H9 (cell line): ENCODE measurements around the gene NPIPB9. TPM values are rescaled to one million over a fixed set of nuclear protein-coding genes. Genes with fewer than 3 reads are reported as not detected.
"Not testable (repeated sequence)": the region's sequence is repeated elsewhere in the genome, so short reads cannot be mapped to it uniquely, and the experiment has no call there.

ENCODE experiments used
- DNase-seq: peaks from one replicate; pipeline ENCODE4 v3.0.0-alpha.2; 2017
- H2AFZ ChIP-seq: one replicate; pipeline ENCODE4 v1.6.1; 2013; ENCODE audit warnings: mild to moderate bottlenecking, low read length, control low read depth, moderate library complexity
- H2AK5ac ChIP-seq: 2 replicates; pipeline ENCODE4 v1.6.1; 2013; ENCODE audit warnings: low read length, control low read depth, mixed read lengths; ENCODE audit not compliant: insufficient read length
- H2BK120ac ChIP-seq: one replicate; pipeline ENCODE4 v1.6.1; 2013; ENCODE audit warnings: low read depth, mild to moderate bottlenecking, low read length, control low read depth, inconsistent platforms; ENCODE audit not compliant: poor library complexity, severe bottlenecking
- H2BK12ac ChIP-seq: 2 replicates; pipeline ENCODE4 v1.6.1; 2013; ENCODE audit warnings: low read length, control low read depth, mixed read lengths, low read depth; ENCODE audit not compliant: insufficient read length
- H2BK15ac ChIP-seq: 2 replicates; pipeline ENCODE4 v1.6.1; 2013; ENCODE audit warnings: low read depth, low read length, control low read depth
- H2BK20ac ChIP-seq: one replicate; pipeline ENCODE4 v1.6.1; 2013; ENCODE audit warnings: low read depth, mild to moderate bottlenecking, low read length, control low read depth, inconsistent platforms; ENCODE audit not compliant: poor library complexity, severe bottlenecking
- H2BK5ac ChIP-seq: 2 replicates; pipeline ENCODE4 v1.6.1; 2013; ENCODE audit warnings: low read length, control low read depth, mixed read lengths; ENCODE audit not compliant: insufficient read length
- H3K14ac ChIP-seq: 2 replicates; pipeline ENCODE4 v1.6.1; 2013; ENCODE audit warnings: low read length, control low read depth; ENCODE audit not compliant: insufficient read depth
- H3K18ac ChIP-seq: 2 replicates; pipeline ENCODE4 v1.6.1; 2013; ENCODE audit warnings: low read depth, mild to moderate bottlenecking, mixed read lengths, low read length, control low read depth; ENCODE audit not compliant: insufficient read length
- H3K23ac ChIP-seq: 2 replicates; pipeline ENCODE4 v1.6.1; 2013; ENCODE audit warnings: low read length, control low read depth, mixed read lengths, low read depth; ENCODE audit not compliant: insufficient read length
- H3K23me2 ChIP-seq: 2 replicates; pipeline ENCODE4 v1.6.1; 2013; ENCODE audit warnings: low read depth, mild to moderate bottlenecking, mixed read lengths, low read length, control low read depth; ENCODE audit not compliant: insufficient read length, poor library complexity, severe bottlenecking
- H3K27ac ChIP-seq: 2 replicates; pipeline ENCODE4 v1.5.1; 2013; ENCODE audit warnings: low read length, control low read depth, mixed read lengths, low read depth; ENCODE audit not compliant: insufficient read length
- H3K27me3 ChIP-seq: 2 replicates; pipeline ENCODE4 v1.6.1; 2013; ENCODE audit warnings: low read length, control low read depth, inconsistent platforms; ENCODE audit not compliant: insufficient read depth
- H3K4ac ChIP-seq: 2 replicates; pipeline ENCODE4 v1.6.1; 2013; ENCODE audit warnings: low read depth, mild to moderate bottlenecking, control low read depth, inconsistent platforms, low read length, moderate library complexity
- H3K4me1 ChIP-seq: 2 replicates; pipeline ENCODE4 v1.6.1; 2013; ENCODE audit warnings: low read length, control low read depth, inconsistent platforms; ENCODE audit not compliant: insufficient read depth
- H3K4me2 ChIP-seq: 2 replicates; pipeline ENCODE4 v1.6.1; 2013; ENCODE audit warnings: low read length, control low read depth, mixed read lengths; ENCODE audit not compliant: insufficient read length, insufficient read depth
- H3K56ac ChIP-seq: 2 replicates; pipeline ENCODE4 v1.6.1; 2013; ENCODE audit warnings: low read depth, mild to moderate bottlenecking, mixed read lengths, low read length, control low read depth; ENCODE audit not compliant: insufficient read length
- H3K79me1 ChIP-seq: 2 replicates; pipeline ENCODE4 v1.6.1; 2013; ENCODE audit warnings: low read depth, mild to moderate bottlenecking, moderate library complexity, low read length, control low read depth, inconsistent platforms; ENCODE audit not compliant: insufficient read depth, poor library complexity, severe bottlenecking
- H3K79me2 ChIP-seq: 2 replicates; pipeline ENCODE4 v1.6.1; 2013; ENCODE audit warnings: low read length, control low read depth, inconsistent platforms; ENCODE audit not compliant: insufficient read depth
- H3K9ac ChIP-seq: 2 replicates; pipeline ENCODE4 v1.6.1; 2013; ENCODE audit warnings: low read length, control low read depth, mixed read lengths; ENCODE audit not compliant: insufficient read length; ENCODE audit errors: extremely low read depth
- H3K9me3 ChIP-seq: one replicate; pipeline ENCODE4 v1.6.1; 2013; ENCODE audit warnings: low read depth, low read length, inconsistent platforms; ENCODE audit not compliant: control insufficient read depth
- H3T11ph ChIP-seq: one replicate; pipeline ENCODE4 v1.6.1; 2013; ENCODE audit warnings: mild to moderate bottlenecking, low read length, control low read depth, inconsistent platforms
- H4K20me1 ChIP-seq: one replicate; pipeline ENCODE4 v1.6.1; 2013; ENCODE audit not compliant: control insufficient read depth, insufficient read length, insufficient read depth
- H4K5ac ChIP-seq: 2 replicates; pipeline ENCODE4 v1.6.1; 2013; ENCODE audit warnings: low read depth, mild to moderate bottlenecking, mixed read lengths, low read length, control low read depth; ENCODE audit not compliant: insufficient read length
- H4K8ac ChIP-seq: replicated peaks from 2 replicates; pipeline ENCODE4 v1.6.1; 2013; ENCODE audit warnings: low read length, control low read depth, mixed read lengths, low read depth; ENCODE audit not compliant: insufficient read length
- H4K91ac ChIP-seq: 2 replicates; pipeline ENCODE4 v1.6.1; 2013; ENCODE audit warnings: low read depth, mild to moderate bottlenecking, moderate library complexity, mixed read lengths, low read length, control low read depth; ENCODE audit not compliant: insufficient read length
- H3K27ac Mint-ChIP-seq, 3 experiments: 2 replicates in 2 of 3; 3 replicates in 1 of 3; pipeline ENCODE4 v1.8.0; 2020 to 2021; ENCODE audit warnings: mixed read lengths in 3 of 3, mild to moderate bottlenecking in 1 of 3, moderate library complexity in 1 of 3
- H3K27me3 Mint-ChIP-seq: 2 replicates; pipeline ENCODE4 v1.8.0; 2021; ENCODE audit warnings: low read depth, mild to moderate bottlenecking, moderate library complexity, mixed read lengths
- H3K36me3 Mint-ChIP-seq, 3 experiments: 2 replicates in 2 of 3; 3 replicates in 1 of 3; pipeline ENCODE4 v1.8.0; 2020 to 2021; ENCODE audit warnings: low read depth in 3 of 3, mixed read lengths in 3 of 3; ENCODE audit not compliant: insufficient read depth in 1 of 3
- H3K4me1 Mint-ChIP-seq, 2 experiments: 2 replicates each; pipeline ENCODE4 v1.8.0; 2020; ENCODE audit warnings: mixed read lengths in 2 of 2
- H3K4me3 Mint-ChIP-seq, 2 experiments: 2 replicates in 1 of 2; 3 replicates in 1 of 2; pipeline ENCODE4 v1.8.0; 2020 to 2021; ENCODE audit warnings: mild to moderate bottlenecking in 2 of 2, mixed read lengths in 2 of 2, moderate library complexity in 1 of 2
- H3K9me3 Mint-ChIP-seq, 2 experiments: 2 replicates in 1 of 2; 3 replicates in 1 of 2; pipeline ENCODE4 v1.8.0; 2020; ENCODE audit warnings: mild to moderate bottlenecking in 2 of 2, mixed read lengths in 2 of 2, moderate library complexity in 1 of 2
- WGBS: extraction: QIAGEN DNeasy Blood & Tissue Kit; methylation state at CpG from one replicate; pipeline ENCODE4 v1.1.7; 2013; ENCODE audit warnings: missing lambda C conversion rate, low lambda C conversion rate, mixed read lengths; ENCODE audit not compliant: insufficient read length; ENCODE audit errors: extremely low coverage; 5-methylcytosine and 5-hydroxymethylcytosine counted together
- total RNA-seq: library from RNA; stranded (reverse); gene quantifications from 2 replicates; pipeline ENCODE4 v1.2.1, GENCODE V29; 2021

The NPIPB9 gene
- total RNA-seq, 1 experiment from 2014 or later, result 1.8 TPM

DNA sequence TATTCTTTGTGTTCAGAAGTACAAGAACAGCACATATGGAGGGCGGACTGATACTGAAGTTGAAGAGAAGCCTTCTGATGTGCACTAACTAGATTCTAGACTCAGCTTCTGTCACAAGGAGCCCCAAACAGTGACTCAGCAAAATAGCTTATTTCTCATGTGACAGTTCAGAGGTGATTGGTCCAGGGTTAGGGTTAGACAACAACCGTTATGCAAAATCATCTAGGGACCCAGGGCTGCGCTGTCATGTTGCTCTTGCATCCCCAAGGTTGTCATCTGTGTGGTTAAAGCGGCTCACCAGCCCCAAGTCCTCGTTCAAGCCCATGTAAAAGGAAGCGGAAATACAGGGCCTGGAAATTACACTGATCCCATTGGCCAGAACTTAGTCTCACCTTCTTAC, 30.1 kb downstream of the NPIPB9 start:
- not testable (repeated sequence) for H2BK15ac ChIP-seq, H3K27me3 Mint-ChIP-seq
- WGBS, result no CpG with 5 or more reads among the region's 6 CpGs

DNA sequence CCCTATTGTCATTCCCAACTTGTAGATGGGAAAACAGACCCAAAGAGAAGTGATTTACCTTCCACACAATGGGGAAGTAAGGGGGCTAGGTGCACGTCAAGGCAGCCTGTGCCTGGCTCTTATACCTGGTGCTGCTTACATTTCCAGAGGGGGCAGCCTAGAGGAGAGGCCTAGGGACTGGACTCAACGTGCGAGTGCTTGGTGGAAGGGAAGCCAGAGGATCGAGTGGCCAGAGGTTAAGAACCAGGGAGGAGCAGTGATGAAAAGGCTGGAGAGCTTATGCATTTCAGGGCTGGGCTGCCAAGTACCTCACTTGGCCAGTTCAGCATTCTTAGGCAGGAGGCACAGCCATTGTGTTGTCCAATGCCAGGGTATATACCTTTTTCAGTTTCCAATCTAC, 30.8 kb downstream of the NPIPB9 start:
- H2BK12ac ChIP-seq, H3K4me3 Mint-ChIP-seq, H3K27me3 ChIP-seq, H3K4me2 ChIP-seq, H3K23ac ChIP-seq, H3K79me2 ChIP-seq, H3K79me1 ChIP-seq, H4K5ac ChIP-seq, H3K27me3 Mint-ChIP-seq, H3K9me3 Mint-ChIP-seq, H3K14ac ChIP-seq, H4K91ac ChIP-seq, H3K27ac ChIP-seq, H2BK20ac ChIP-seq, H3K9ac ChIP-seq, H3K27ac Mint-ChIP-seq, H4K20me1 ChIP-seq, H2AK5ac ChIP-seq, H3K23me2 ChIP-seq, H3K18ac ChIP-seq, H3K36me3 Mint-ChIP-seq, H3K4me1 Mint-ChIP-seq, H3K4ac ChIP-seq, H3K4me1 ChIP-seq, H2BK5ac ChIP-seq, H2BK120ac ChIP-seq, H4K8ac ChIP-seq, H2BK15ac ChIP-seq, H3K56ac ChIP-seq, H2AFZ ChIP-seq, H3T11ph ChIP-seq, DNase-seq, H3K9me3 ChIP-seq: not testable (repeated sequence)
- no CpG with 5 or more reads among the region's 4 CpGs for WGBS

More for the DNA sequence above, 30.1 kb downstream of the NPIPB9 start:
- not testable (repeated sequence) for H3K4me3 Mint-ChIP-seq, H3K4me1 Mint-ChIP-seq, H2BK12ac ChIP-seq, H3K27ac ChIP-seq, H3K27me3 ChIP-seq, H4K5ac ChIP-seq, H3K23ac ChIP-seq, H2BK20ac ChIP-seq, H2AFZ ChIP-seq, H3K9me3 Mint-ChIP-seq, H3K23me2 ChIP-seq, H3K14ac ChIP-seq, H3K79me2 ChIP-seq, H4K91ac ChIP-seq, H3T11ph ChIP-seq, H3K4me2 ChIP-seq, H2AK5ac ChIP-seq, H2BK5ac ChIP-seq, H3K9ac ChIP-seq, H3K18ac ChIP-seq, H4K20me1 ChIP-seq, H3K9me3 ChIP-seq, H3K4me1 ChIP-seq, H3K36me3 Mint-ChIP-seq, H3K4ac ChIP-seq, H3K79me1 ChIP-seq, H3K27ac Mint-ChIP-seq, H2BK120ac ChIP-seq, H4K8ac ChIP-seq, H3K56ac ChIP-seq, DNase-seq
